HEK293 (cell line): Measurements from ENCODE around the gene TBL1XR1.

Experiments used
- HOXD13 ChIP-seq: sonication (generic); formaldehyde crosslinking; IDR thresholded peaks from 2 replicates; pipeline ENCODE4 v1.8.0; 2022; ENCODE audit warnings: missing genetic modification reagents, borderline replicate concordance
- ZNF785 ChIP-seq: fragments of 450-650 bp; formaldehyde crosslinking; IDR thresholded peaks from 2 replicates; pipeline ENCODE4 v1.5.1; 2016; ENCODE audit warnings: missing biosample characterization, missing genetic modification characterization
- TF ChIP-seq, protein P1 (sequence below): fragments of 450-650 bp; formaldehyde crosslinking; IDR thresholded peaks from 2 replicates; pipeline ENCODE4 v1.5.1; 2016; ENCODE audit warnings: missing biosample characterization, missing genetic modification characterization

- TF ChIP-seq ZNF785 (tag by site-specific recombination) (no peak), HOXD13 (CRISPR knock-in tag) (no peak)
- TF ChIP-seq, protein P1, sequence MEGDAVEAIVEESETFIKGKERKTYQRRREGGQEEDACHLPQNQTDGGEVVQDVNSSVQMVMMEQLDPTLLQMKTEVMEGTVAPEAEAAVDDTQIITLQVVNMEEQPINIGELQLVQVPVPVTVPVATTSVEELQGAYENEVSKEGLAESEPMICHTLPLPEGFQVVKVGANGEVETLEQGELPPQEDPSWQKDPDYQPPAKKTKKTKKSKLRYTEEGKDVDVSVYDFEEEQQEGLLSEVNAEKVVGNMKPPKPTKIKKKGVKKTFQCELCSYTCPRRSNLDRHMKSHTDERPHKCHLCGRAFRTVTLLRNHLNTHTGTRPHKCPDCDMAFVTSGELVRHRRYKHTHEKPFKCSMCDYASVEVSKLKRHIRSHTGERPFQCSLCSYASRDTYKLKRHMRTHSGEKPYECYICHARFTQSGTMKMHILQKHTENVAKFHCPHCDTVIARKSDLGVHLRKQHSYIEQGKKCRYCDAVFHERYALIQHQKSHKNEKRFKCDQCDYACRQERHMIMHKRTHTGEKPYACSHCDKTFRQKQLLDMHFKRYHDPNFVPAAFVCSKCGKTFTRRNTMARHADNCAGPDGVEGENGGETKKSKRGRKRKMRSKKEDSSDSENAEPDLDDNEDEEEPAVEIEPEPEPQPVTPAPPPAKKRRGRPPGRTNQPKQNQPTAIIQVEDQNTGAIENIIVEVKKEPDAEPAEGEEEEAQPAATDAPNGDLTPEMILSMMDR (tag by site-specific recombination) = no peak
Observed at GRCh38 chr3:177196008-177196455, 1.2 kb downstream of the TBL1XR1 start.
